Prostate gland (tissue), 2 donors: ENCODE data around the gene KIZ. TPM values are rescaled to one million over a fixed set of nuclear protein-coding genes. Genes with fewer than 3 reads are reported as not detected.

ENCODE experiments used
- DNase-seq: peaks from one replicate; pipeline ENCODE4 v3.0.0-alpha.2; 2019; ENCODE audit warnings: low spot score
- H3K27ac ChIP-seq, 2 donors: fragments of 200-600 bp; sonication (generic); 2 replicates each; pipeline ENCODE4 v1.5.1; 2017 to 2019
- H3K27me3 ChIP-seq: fragments of 200-600 bp; sonication (generic); replicated peaks from 2 replicates; pipeline ENCODE4 v1.5.1; 2019; ENCODE audit not compliant: insufficient read depth
- H3K36me3 ChIP-seq, 2 donors: fragments of 200-600 bp; sonication (generic); 1 replicate in 1 of 2; 2 replicates in 1 of 2; pipeline versions ENCODE4 v1.5.1 to v1.8.1; 2017 to 2019
- H3K4me1 ChIP-seq: fragments of 200-600 bp; sonication (generic); replicated peaks from 2 replicates; pipeline ENCODE4 v1.5.1; 2019
- H3K4me3 ChIP-seq, 2 donors: fragments of 200-600 bp; sonication (generic); 2 replicates each; pipeline ENCODE4 v1.5.1; 2017 to 2019
- H3K9me3 ChIP-seq: fragments of 200-600 bp; sonication (generic); 2 replicates; pipeline ENCODE4 v1.5.1; 2017
- CTCF ChIP-seq, 4 experiments: fragments of 200-600 bp in 2 of 4; fragments of 450-650 bp in 2 of 4; sonication (generic) in 2 of 4; IDR thresholded peaks; 1 replicate in 3 of 4; 2 replicates in 1 of 4; pipeline ENCODE4 v1.5.1; 2016 to 2019; ENCODE audit warnings: antibody characterized with exemption in 4 of 4, mild to moderate bottlenecking in 2 of 4, moderate library complexity in 2 of 4
- POLR2A ChIP-seq: fragments of 450-650 bp; IDR thresholded peaks from one replicate; pipeline ENCODE4 v1.6.1; 2016; ENCODE audit warnings: antibody characterized with exemption, mild to moderate bottlenecking
- POLR2AphosphoS5 ChIP-seq: sonication (generic); formaldehyde crosslinking; IDR thresholded peaks from one replicate; pipeline ENCODE4 v1.6.1; 2017; ENCODE audit warnings: antibody characterized with exemption
- WGBS: methylation state at CpG from one replicate; pipeline ENCODE4 v1.1.5; 2018; 5-methylcytosine and 5-hydroxymethylcytosine counted together
- intact Hi-C: fragments of 100-400 bp; cut with DNase I; formaldehyde crosslinking; loops from one replicate; pipeline ENCODE4 v1.14.2; 2022
- total RNA-seq, 2 donors: library from RNA; depleted of rRNA; stranded (reverse); fragments of >200 nt; gene quantifications; one replicate each; pipeline ENCODE4 v1.1.0, GENCODE V29; 2016

KIZ gene
- total RNA-seq, 2 donors from 2014 or later, result 39.9 to 41.0 TPM

GRCh38 chr20:21184819-21185218 is 58.9 kb downstream of the KIZ start:
- Histone ChIP-seq H3K27me3 (no peaks in the 10 kb centered on the region), H3K4me3 (no peak overlapping the region), H3K36me3 (no peaks in the 10 kb centered on the region), H3K27ac (no peak overlapping the region), H3K4me1 (no peaks in the 10 kb centered on the region), H3K9me3 (no peaks in the 10 kb centered on the region)
- TF ChIP-seq POLR2A (no peak), CTCF (IDR thresholded peaks at IDR 0.05) (no peak), POLR2AphosphoS5 (no peak)
- WGBS, result 96% methylated on average over 3 of the region's 3 CpGs
- no peak for DNase-seq
- intact Hi-C loops, result no loop called here

GRCh38 chr20:21185849-21186248 is 60.0 kb downstream of the KIZ start:
- WGBS, result 94% methylated on average over 5 of the region's 5 CpGs
- TF ChIP-seq POLR2A (no peak), CTCF (IDR thresholded peaks at IDR 0.05) (no peak), POLR2AphosphoS5 (no peak)

GRCh38 chr20:21189761-21190523 is 64.1 kb downstream of the KIZ start:
- 62% methylated on average over 10 of the region's 10 CpGs for WGBS
- H3K36me3 ChIP-seq, result no peaks in the 10 kb centered on the region
- intact Hi-C loops, result no loop called here
- H3K9me3 ChIP-seq, result no peaks in the 10 kb centered on the region
- H3K27ac ChIP-seq, result no peak overlapping the region
- no peak for TF ChIP-seq POLR2AphosphoS5
- TF ChIP-seq CTCF (IDR thresholded peaks at IDR 0.05), result no peak
- no peak for TF ChIP-seq POLR2A
- H3K27me3 ChIP-seq, result no peaks in the 10 kb centered on the region
- H3K4me3 ChIP-seq, result no peak overlapping the region
- no peaks in the 10 kb centered on the region for H3K4me1 ChIP-seq
- no peak for DNase-seq

More at GRCh38 chr20:21185849-21186248, 60.0 kb downstream of the KIZ start:
- intact Hi-C loops, result no loop called here
- no peak for DNase-seq
- Histone ChIP-seq H3K9me3 (no peaks in the 10 kb centered on the region), H3K4me1 (no peaks in the 10 kb centered on the region), H3K27me3 (no peaks in the 10 kb centered on the region), H3K27ac (no peak overlapping the region), H3K4me3 (no peak overlapping the region), H3K36me3 (no peaks in the 10 kb centered on the region)

- no peaks in the 10 kb centered on the region for H3K4me1 ChIP-seq
- H3K27ac ChIP-seq, result no peak overlapping the region
- no peaks in the 10 kb centered on the region for H3K27me3 ChIP-seq
- no peaks in the 10 kb centered on the region for H3K36me3 ChIP-seq
- 63% methylated on average over 1 of the region's 1 CpG for WGBS
- TF ChIP-seq CTCF (IDR thresholded peaks at IDR 0.05) (no peak), POLR2A (no peak), POLR2AphosphoS5 (no peak)
- intact Hi-C loops, result no loop called here
- H3K4me3 ChIP-seq, result no peak overlapping the region
- no peaks in the 10 kb centered on the region for H3K9me3 ChIP-seq
- DNase-seq, result no peak
Measured at GRCh38 chr20:21190869-21191268, 65.0 kb downstream of the KIZ start.

GRCh38 chr20:21191839-21192238 is 66.0 kb downstream of the KIZ start:
- Histone ChIP-seq H3K4me1 (no peaks in the 10 kb centered on the region), H3K27me3 (no peaks in the 10 kb centered on the region), H3K27ac (no peak overlapping the region), H3K36me3 (no peaks in the 10 kb centered on the region), H3K4me3 (no peak overlapping the region), H3K9me3 (no peaks in the 10 kb centered on the region)
- no peak for DNase-seq
- intact Hi-C loops, result no loop called here
- 26% methylated on average over 5 of the region's 5 CpGs for WGBS
- TF ChIP-seq CTCF (IDR thresholded peaks at IDR 0.05) (no peak), POLR2AphosphoS5 (no peak), POLR2A (no peak)
